ENCODE measurements around the gene MRAS. TPM values are rescaled to one million over a fixed set of nuclear protein-coding genes. Genes with fewer than 3 reads are reported as not detected.

The MRAS gene
- total and polyA plus RNA-seq, 8 donors = 2.3 to 12.6 (median 4.7) TPM

DNA sequence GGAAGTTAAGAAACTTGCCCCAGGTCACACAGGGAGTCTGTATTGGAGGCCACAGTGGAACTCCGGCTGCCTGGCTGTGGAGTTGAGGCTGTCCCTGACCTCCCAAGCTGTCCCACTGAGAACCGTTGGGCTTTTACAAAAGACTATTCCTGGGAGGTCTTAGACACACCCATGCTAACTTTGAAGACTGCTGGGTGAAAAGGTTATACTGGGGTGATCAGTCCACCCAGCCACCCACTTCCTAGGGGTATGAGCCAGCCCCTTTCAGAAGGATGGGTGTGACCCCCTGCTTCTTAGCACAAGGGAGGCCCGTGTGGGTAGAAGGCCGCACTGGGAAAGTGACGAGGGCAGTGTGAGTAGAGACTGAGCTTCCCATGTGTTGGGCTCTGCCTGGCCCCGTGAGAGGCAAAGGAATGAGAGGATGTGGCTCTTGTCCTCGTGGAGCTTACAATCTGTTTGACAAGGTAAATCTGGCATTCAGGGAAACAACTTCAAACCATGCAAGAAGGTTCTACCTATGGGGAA is 19.0 kb downstream of the MRAS start:
- no peak overlapping the region for H3K27ac ChIP-seq
- no peak overlapping the region for H3K4me3 ChIP-seq
- no peaks in the 10 kb centered on the region for H3K9me3 ChIP-seq
- no peak for ATAC-seq
- intact Hi-C loops (cut with DNase I) = no loop called here
- peak in 1 of 6 donors; percentile 21 for DNase-seq
- H3K27me3 ChIP-seq = no peaks in the 10 kb centered on the region
- FAIRE-seq = no peak
- no peaks in the 10 kb centered on the region for H3K4me1 ChIP-seq
- 89 to 93% methylated on average over 7 of the region's 7 CpGs for WGBS, 2 donors
- TF ChIP-seq, protein P1, sequence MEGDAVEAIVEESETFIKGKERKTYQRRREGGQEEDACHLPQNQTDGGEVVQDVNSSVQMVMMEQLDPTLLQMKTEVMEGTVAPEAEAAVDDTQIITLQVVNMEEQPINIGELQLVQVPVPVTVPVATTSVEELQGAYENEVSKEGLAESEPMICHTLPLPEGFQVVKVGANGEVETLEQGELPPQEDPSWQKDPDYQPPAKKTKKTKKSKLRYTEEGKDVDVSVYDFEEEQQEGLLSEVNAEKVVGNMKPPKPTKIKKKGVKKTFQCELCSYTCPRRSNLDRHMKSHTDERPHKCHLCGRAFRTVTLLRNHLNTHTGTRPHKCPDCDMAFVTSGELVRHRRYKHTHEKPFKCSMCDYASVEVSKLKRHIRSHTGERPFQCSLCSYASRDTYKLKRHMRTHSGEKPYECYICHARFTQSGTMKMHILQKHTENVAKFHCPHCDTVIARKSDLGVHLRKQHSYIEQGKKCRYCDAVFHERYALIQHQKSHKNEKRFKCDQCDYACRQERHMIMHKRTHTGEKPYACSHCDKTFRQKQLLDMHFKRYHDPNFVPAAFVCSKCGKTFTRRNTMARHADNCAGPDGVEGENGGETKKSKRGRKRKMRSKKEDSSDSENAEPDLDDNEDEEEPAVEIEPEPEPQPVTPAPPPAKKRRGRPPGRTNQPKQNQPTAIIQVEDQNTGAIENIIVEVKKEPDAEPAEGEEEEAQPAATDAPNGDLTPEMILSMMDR (IDR thresholded peaks at IDR 0.05) = no peak
- no peaks in the 10 kb centered on the region for H3K36me3 ChIP-seq

DNA sequence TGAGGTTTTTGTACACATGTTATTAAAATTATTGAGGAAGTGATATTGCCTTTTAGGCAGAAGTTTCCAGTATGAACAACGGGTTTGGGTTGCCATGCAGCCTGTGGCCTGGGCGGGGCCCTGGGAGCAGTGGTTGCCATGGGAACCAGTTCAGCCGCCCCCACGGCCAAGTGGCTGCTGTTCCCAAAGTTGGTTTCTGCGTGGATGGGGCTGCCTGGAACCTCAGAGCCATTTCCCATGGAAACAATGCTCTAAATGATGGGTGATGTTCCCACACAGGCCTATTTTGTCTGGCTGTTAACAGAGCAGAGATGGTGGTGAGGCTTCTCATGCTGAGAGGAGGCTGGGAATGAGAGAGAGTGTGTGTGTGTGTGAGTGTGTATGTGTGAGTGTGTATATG is 19.5 kb downstream of the MRAS start:
- WGBS, 2 donors = 68 to 74% methylated on average over 5 of the region's 5 CpGs

DNA sequence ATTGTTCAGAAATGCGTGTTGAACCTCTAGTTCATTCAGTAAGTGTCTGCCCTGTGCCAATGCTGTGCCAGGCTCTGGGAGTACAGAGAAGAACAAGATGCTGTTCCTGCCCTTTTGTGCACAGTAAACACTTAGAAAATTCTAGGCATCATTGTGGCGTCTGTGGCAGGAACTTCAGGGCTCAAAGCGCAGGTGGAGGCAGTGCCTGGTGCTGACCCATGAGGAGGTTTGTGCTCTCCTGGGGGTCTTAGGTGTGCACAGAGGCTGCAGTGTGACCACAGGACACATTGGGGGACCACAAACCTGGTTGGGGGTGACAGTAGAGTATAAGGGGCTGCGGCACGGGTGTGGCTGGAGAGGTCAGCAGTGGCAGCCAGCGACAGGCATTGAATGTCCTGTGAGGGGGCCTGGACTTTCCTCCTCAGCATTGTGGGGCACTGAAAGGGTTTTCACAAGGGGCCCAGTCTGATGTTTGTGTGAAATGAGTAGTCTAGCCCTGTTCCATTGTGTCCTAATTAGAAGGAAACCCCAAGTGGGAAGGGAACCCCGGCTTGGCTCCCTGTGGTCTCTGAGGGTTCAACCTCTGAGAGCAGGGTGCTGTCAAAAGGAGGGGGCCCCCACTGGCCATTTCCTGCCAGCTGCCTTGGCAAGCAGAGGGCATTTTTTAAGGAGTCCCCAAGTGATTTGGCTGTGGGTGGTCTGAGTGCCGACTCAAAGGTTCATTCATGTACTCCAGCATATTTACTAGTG is 20.9 kb downstream of the MRAS start:
- TF ChIP-seq, protein P1 (IDR thresholded peaks at IDR 0.05) = no peak
- FAIRE-seq (no peak), DNase-seq (no peak), ATAC-seq (no peak)
- intact Hi-C loops (cut with DNase I) = no loop called here
- 91 to 93% methylated on average over 8 of the region's 8 CpGs for WGBS, 2 donors
- H3K9me3 ChIP-seq = no peaks in the 10 kb centered on the region
- no peaks in the 10 kb centered on the region for H3K4me1 ChIP-seq
- no peak overlapping the region for H3K27ac ChIP-seq
- no peaks in the 10 kb centered on the region for H3K27me3 ChIP-seq
- H3K36me3 ChIP-seq = no peaks in the 10 kb centered on the region
- no peak overlapping the region for H3K4me3 ChIP-seq

More for the DNA sequence above, 19.5 kb downstream of the MRAS start:
- H3K27me3 ChIP-seq = no peaks in the 10 kb centered on the region
- DNase-seq (peak in 1 of 6 donors; percentile 52), FAIRE-seq (no peak), ATAC-seq (peak in 3 of 4 donors; percentile 41 to 68 (median 41))
- no peak overlapping the region for H3K4me3 ChIP-seq
- TF ChIP-seq, protein P1 (IDR thresholded peaks at IDR 0.05) = no peak
- no peaks in the 10 kb centered on the region for H3K36me3 ChIP-seq
- intact Hi-C loops (cut with DNase I) = no loop called here
- no peak overlapping the region for H3K27ac ChIP-seq
- H3K4me1 ChIP-seq = no peaks in the 10 kb centered on the region
- no peaks in the 10 kb centered on the region for H3K9me3 ChIP-seq

DNA sequence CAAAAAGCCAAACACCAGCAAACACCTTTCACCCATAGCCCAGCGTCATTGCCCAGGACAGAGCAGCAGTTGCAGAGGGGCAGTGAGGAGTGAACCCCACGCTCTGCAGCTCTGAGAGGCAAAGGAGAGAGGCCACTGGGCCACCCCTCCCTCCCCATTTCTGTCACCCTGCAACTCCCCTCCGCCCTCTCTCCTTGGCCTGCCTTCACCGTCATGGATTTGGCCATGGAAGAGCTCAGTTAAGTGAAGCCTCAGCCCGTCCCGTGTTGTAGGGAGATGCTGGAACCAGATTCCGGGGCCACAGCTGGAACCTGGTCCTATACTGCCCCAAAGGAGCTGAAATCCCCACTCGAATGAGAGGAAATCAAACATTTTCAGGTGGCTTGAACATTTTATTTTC is 21.9 kb downstream of the MRAS start:
- no peak overlapping the region for H3K4me3 ChIP-seq
- FAIRE-seq = no peak
- no peaks in the 10 kb centered on the region for H3K9me3 ChIP-seq
- no peak overlapping the region for H3K27ac ChIP-seq
- intact Hi-C loops (cut with DNase I) = no loop called here
- ATAC-seq = no peak
- DNase-seq = no peak
- no peaks in the 10 kb centered on the region for H3K4me1 ChIP-seq
- WGBS, 2 donors = 83 to 85% methylated on average over 7 to 8 of the region's 8 CpGs
- no peaks in the 10 kb centered on the region for H3K36me3 ChIP-seq
- H3K27me3 ChIP-seq = no peaks in the 10 kb centered on the region
- TF ChIP-seq, protein P1 (IDR thresholded peaks at IDR 0.05) = no peak
